ENCODE results near the gene TPBGL. TPM values are rescaled to one million over a fixed set of nuclear protein-coding genes. Genes with fewer than 3 reads are reported as not detected.

TPBGL gene
- total RNA-seq, 2 donors from 2014 or later: 0.26 TPM; not detected in 1

- Histone ChIP-seq H3K27ac (no peak overlapping the region), H3K4me3 (no peak overlapping the region), H3K27me3 (peaks cover 0 to 10% of the 10 kb centered on the region in 2 donors), H3K4me1 (peaks cover 15% of the 10 kb centered on the region), H3K9me3 (no peaks in the 10 kb centered on the region), H3K36me3 (replicated peaks in 1 of 2; ENCODE audit: insufficient read depth in 1 of 2, low read depth in 2 of 2) (no peaks in the 10 kb centered on the region)
- WGBS, 2 donors: 56 to 64% methylated on average over 9 to 10 of the region's 10 CpGs
- TF ChIP-seq POLR2A (IDR thresholded peaks at IDR 0.05) (no peak), CTCF (IDR thresholded peaks at IDR 0.05) (no peak)
- intact Hi-C loops (cut with DNase I): loop anchor here (10.0 kb wide), 1 partner anchor 215 kb away; no protein-coding TSS in a partner anchor
- DNase-seq: no peak
- ATAC-seq: no peak
Measured at GRCh38 chr11:75239531-75240290, 863 bp upstream of the TPBGL start.

GRCh38 chr11:75241036-75241905 is 697 bp downstream of the TPBGL start:
- intact Hi-C loops (cut with DNase I): loop anchor here (10.0 kb wide), 1 partner anchor 216 kb away; no protein-coding TSS in a partner anchor
- H3K4me1 ChIP-seq: peaks cover 21% of the 10 kb centered on the region
- ATAC-seq: peak; percentile 94
- 0% methylated on average over 101 of the region's 140 CpGs; no CpG with 5 or more reads in 1 of the 2 donors for WGBS, 2 donors
- H3K36me3 ChIP-seq (replicated peaks in 1 of 2; ENCODE audit: insufficient read depth in 1 of 2, low read depth in 2 of 2): no peaks in the 10 kb centered on the region
- no peak overlapping the region for H3K27ac ChIP-seq
- peak; percentile 82 to 88 (median 86) for DNase-seq
- H3K27me3 ChIP-seq: peaks cover 0 to 10% of the 10 kb centered on the region in 2 donors
- no peaks in the 10 kb centered on the region for H3K9me3 ChIP-seq
- TF ChIP-seq POLR2A (IDR thresholded peaks at IDR 0.05) (no peak), CTCF (IDR thresholded peaks at IDR 0.05) (peak in 6 of 7 experiments; percentile 15 to 100 (median 98))
- no peak overlapping the region for H3K4me3 ChIP-seq

- no peak for ATAC-seq
- Histone ChIP-seq H3K4me3 (no peak overlapping the region), H3K27me3 (peaks cover 0 to 10% of the 10 kb centered on the region in 2 donors), H3K27ac (no peak overlapping the region), H3K9me3 (no peaks in the 10 kb centered on the region), H3K36me3 (replicated peaks in 1 of 2; ENCODE audit: insufficient read depth in 1 of 2, low read depth in 2 of 2) (no peaks in the 10 kb centered on the region), H3K4me1 (peaks cover 26% of the 10 kb centered on the region)
- intact Hi-C loops (cut with DNase I): loop anchor here (10.0 kb wide), 1 partner anchor 217 kb away; no protein-coding TSS in a partner anchor
- DNase-seq: no peak
- 21% methylated on average over 51 of the region's 72 CpGs; no CpG with 5 or more reads in 1 of the 2 donors for WGBS, 2 donors
- TF ChIP-seq CTCF (IDR thresholded peaks at IDR 0.05) (peak in 2 of 7 experiments; percentile 11 to 14), POLR2A (IDR thresholded peaks at IDR 0.05) (no peak)
Measured at GRCh38 chr11:75241906-75242644, 1.5 kb downstream of the TPBGL start.

- peaks cover 26% of the 10 kb centered on the region for H3K4me1 ChIP-seq
- H3K9me3 ChIP-seq: no peaks in the 10 kb centered on the region
- ATAC-seq: no peak
- no peak overlapping the region for H3K27ac ChIP-seq
- TF ChIP-seq CTCF (IDR thresholded peaks at IDR 0.05) (no peak), POLR2A (IDR thresholded peaks at IDR 0.05) (no peak)
- intact Hi-C loops (cut with DNase I): loop anchor here (10.0 kb wide), 1 partner anchor 218 kb away; no protein-coding TSS in a partner anchor
- peaks cover 0 to 10% of the 10 kb centered on the region in 2 donors for H3K27me3 ChIP-seq
- H3K4me3 ChIP-seq: no peak overlapping the region
- WGBS, 2 donors: 84 to 85% methylated on average over 14 to 15 of the region's 16 CpGs
- H3K36me3 ChIP-seq (replicated peaks in 1 of 2; ENCODE audit: insufficient read depth in 1 of 2, low read depth in 2 of 2): no peaks in the 10 kb centered on the region
- no peak for DNase-seq
Measured at GRCh38 chr11:75242722-75243600, 2.4 kb downstream of the TPBGL start.
